WI38 (cell line): ENCODE measurements around the gene ARID1B.
"Not testable (repeated sequence)": the region's sequence is repeated elsewhere in the genome, so short reads cannot be mapped to it uniquely, and the experiment has no call there.

Source experiments
- H3K4me3 ChIP-seq: 2 replicates; pipeline ENCODE4 v1.5.1; 2011; ENCODE audit warnings: low read depth, mild to moderate bottlenecking, control low read depth, low read length
- TF ChIP-seq, protein P1 (sequence below): IDR thresholded peaks from 2 replicates; pipeline ENCODE4 v1.5.1; 2012; ENCODE audit warnings: low read depth, mild to moderate bottlenecking, control low read depth, low read length

ARID1B gene

DNA sequence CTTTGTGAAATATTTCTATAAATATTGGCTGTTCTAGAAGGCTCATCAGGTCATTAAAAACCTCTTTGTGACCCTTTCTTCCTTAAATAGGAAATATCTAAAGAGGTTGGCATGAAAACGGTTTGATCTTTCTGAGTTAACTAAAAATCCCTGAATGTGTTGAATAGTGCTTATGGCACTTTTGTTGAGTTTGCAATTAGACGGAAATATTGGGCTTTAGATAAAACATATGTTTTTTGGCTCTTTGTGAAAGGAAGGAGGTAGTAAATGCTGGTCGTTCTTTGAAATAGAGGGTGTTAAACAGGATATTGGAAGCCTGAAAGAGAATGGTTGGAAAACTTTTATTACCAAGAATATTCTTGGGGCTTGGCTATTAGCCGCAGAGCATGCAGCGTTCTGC, 163.0 kb downstream of the ARID1B start:
- TF ChIP-seq, protein P1, sequence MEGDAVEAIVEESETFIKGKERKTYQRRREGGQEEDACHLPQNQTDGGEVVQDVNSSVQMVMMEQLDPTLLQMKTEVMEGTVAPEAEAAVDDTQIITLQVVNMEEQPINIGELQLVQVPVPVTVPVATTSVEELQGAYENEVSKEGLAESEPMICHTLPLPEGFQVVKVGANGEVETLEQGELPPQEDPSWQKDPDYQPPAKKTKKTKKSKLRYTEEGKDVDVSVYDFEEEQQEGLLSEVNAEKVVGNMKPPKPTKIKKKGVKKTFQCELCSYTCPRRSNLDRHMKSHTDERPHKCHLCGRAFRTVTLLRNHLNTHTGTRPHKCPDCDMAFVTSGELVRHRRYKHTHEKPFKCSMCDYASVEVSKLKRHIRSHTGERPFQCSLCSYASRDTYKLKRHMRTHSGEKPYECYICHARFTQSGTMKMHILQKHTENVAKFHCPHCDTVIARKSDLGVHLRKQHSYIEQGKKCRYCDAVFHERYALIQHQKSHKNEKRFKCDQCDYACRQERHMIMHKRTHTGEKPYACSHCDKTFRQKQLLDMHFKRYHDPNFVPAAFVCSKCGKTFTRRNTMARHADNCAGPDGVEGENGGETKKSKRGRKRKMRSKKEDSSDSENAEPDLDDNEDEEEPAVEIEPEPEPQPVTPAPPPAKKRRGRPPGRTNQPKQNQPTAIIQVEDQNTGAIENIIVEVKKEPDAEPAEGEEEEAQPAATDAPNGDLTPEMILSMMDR = no peak
- no peak overlapping the region for H3K4me3 ChIP-seq

- TF ChIP-seq, protein P1 = no peak
- H3K4me3 ChIP-seq = no peak overlapping the region
These were observed 165.1 kb downstream of the ARID1B start for GRCh38 chr6:156942266-156942665.

- TF ChIP-seq, protein P1 = no peak
- no peak overlapping the region for H3K4me3 ChIP-seq
These were observed 166.0 kb downstream of the ARID1B start for GRCh38 chr6:156943166-156943565.

DNA sequence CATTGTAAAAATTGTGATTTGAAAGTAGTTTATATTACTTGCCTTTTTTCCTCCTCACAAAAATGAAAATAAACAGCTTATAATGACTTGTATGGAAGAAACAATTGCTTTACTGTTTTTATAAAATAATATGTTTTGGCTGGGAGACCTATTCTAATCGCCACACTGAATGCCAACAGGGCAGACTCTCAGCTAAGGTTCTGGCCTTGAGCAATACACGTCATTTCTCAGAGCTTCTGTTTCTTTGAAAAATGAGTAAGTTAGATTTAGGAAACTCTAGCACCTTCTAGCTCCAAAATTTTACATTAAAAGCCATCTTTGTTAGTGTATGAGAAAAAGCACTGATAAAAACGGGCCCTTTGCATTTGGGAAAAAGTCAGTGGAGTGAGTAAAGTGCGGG, 166.6 kb downstream of the ARID1B start:
- TF ChIP-seq, protein P1 = no peak
- no peak overlapping the region for H3K4me3 ChIP-seq

DNA sequence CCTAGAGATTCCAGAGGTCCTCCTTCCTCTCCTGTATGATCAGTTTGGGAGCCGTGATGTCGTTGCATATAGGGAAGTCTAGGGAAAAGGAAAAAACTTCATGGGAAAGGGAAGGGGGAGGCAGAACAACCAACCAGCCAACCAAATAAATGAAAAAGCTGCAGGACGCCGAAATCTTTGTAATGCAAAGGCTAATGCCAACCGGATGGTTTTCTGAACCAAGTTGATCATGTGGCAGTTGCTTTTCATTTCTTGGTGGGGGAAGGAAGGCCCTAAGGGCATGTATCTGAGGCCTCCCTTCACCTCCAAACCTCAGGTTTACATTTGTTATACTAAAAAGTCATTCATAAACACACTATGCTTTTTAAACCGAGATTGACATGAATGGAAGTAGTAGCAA, 167.2 kb downstream of the ARID1B start:
- TF ChIP-seq, protein P1 = no peak
- H3K4me3 ChIP-seq = no peak overlapping the region

- not testable (repeated sequence) for H3K4me3 ChIP-seq
These were observed 168.6 kb downstream of the ARID1B start for GRCh38 chr6:156945789-156946172.

- TF ChIP-seq, protein P1 = no peak
These were observed 169.3 kb downstream of the ARID1B start for GRCh38 chr6:156946370-156946936.

GRCh38 chr6:156948277-156948676, 171.1 kb downstream of the ARID1B start:
- no peak overlapping the region for H3K4me3 ChIP-seq
- TF ChIP-seq, protein P1 = no peak

More at GRCh38 chr6:156946370-156946936, 169.3 kb downstream of the ARID1B start:
- H3K4me3 ChIP-seq = no peak overlapping the region
